GM06990 (cell line): ENCODE results near the gene SAMD14.
"Not testable (repeated sequence)": the region's sequence is repeated elsewhere in the genome, so short reads cannot be mapped to it uniquely, and the experiment has no call there.

ENCODE experiments used
- DNase-seq: peaks from one replicate; pipeline ENCODE4 v3.0.0-alpha.2; 2011; ENCODE audit not compliant: insufficient read length; ENCODE audit errors: extremely low read depth
- H3K27me3 ChIP-seq: replicated peaks from 2 replicates; pipeline ENCODE4 v1.6.0; 2011; ENCODE audit warnings: low read length; ENCODE audit not compliant: control insufficient read depth, insufficient read depth
- H3K36me3 ChIP-seq: 2 replicates; pipeline ENCODE4 v1.5.1; 2011; ENCODE audit warnings: low read length; ENCODE audit not compliant: control insufficient read depth, insufficient read depth
- H3K4me3 ChIP-seq: replicated peaks from 2 replicates; pipeline ENCODE4 v1.5.1; 2011; ENCODE audit warnings: low read depth, mild to moderate bottlenecking, control low read depth, low read length
- CTCF ChIP-seq: IDR thresholded peaks from 2 replicates; pipeline ENCODE4 v1.5.1; 2011; ENCODE audit warnings: low read length, control low read depth, mild to moderate bottlenecking, inconsistent platforms; ENCODE audit not compliant: insufficient read depth, poor library complexity, severe bottlenecking

Gene SAMD14

GRCh38 chr17:50063561-50064252 is 66.3 kb downstream of the SAMD14 start:
- H3K27me3 ChIP-seq: no peaks in the 10 kb centered on the region
- DNase-seq: no peak
- TF ChIP-seq CTCF: no peak
- H3K4me3 ChIP-seq: no peak overlapping the region
- peaks cover 2% of the 10 kb centered on the region for H3K36me3 ChIP-seq

- no peaks in the 10 kb centered on the region for H3K27me3 ChIP-seq
- DNase-seq: no peak
- no peak overlapping the region for H3K4me3 ChIP-seq
- no peak for TF ChIP-seq CTCF
- H3K36me3 ChIP-seq: no peaks in the 10 kb centered on the region; the same call in none of the 2 replicates
Observed at GRCh38 chr17:50062293-50063243, 67.4 kb downstream of the SAMD14 start.

- H3K4me3 ChIP-seq, H3K27me3 ChIP-seq, H3K36me3 ChIP-seq, DNase-seq: not testable (repeated sequence)
Observed at GRCh38 chr17:50061713-50062045, 68.3 kb downstream of the SAMD14 start.

- no peak overlapping the region for H3K4me3 ChIP-seq
- H3K27me3 ChIP-seq: no peaks in the 10 kb centered on the region
- no peaks in the 10 kb centered on the region; the same call in none of the 2 replicates for H3K36me3 ChIP-seq
- no peak for TF ChIP-seq CTCF
- DNase-seq: no peak
Observed at GRCh38 chr17:50060951-50061712, 68.8 kb downstream of the SAMD14 start.
